GM12878 (cell line): Measurements from ENCODE around the gene VDR. TPM values are rescaled to one million over a fixed set of nuclear protein-coding genes. Genes with fewer than 3 reads are reported as not detected.

Experiments used
- ATAC-seq: fragments of 200-7000 bp; cut with Tn5 transposase; 3 replicates; pipeline ENCODE4 v1.9.1; 2020; ENCODE audit warnings: mild to moderate bottlenecking, moderate library complexity
- BruUV-seq: library from RNA; stranded (reverse); fragments of 400-500 nt; replicated peaks from 2 replicates; lab custom pipeline; 2021; lab: Mats Ljungman, UMichigan
- CTCF ChIA-PET: fragments of 300-600 bp; sonication (Branson Sonifier 250); formaldehyde crosslinking; extraction: SDS; loops from one replicate; lab custom pipeline; 2021; ENCODE audit warnings: inconsistent platforms; lab: Yijun Ruan, JAX
- POLR2A ChIA-PET: fragments of 350-600 bp; formaldehyde crosslinking; extraction: SDS; loops from one replicate; lab custom pipeline; 2021; ENCODE audit warnings: inconsistent platforms; lab: Charles Lee
- RAD21 ChIA-PET: fragments of 300-600 bp; sonication (Branson Sonifier 250); formaldehyde crosslinking; loops from one replicate; lab custom pipeline; 2023; ENCODE audit warnings: antibody characterized with exemption; ENCODE audit not compliant: unreplicated experiment; lab: Charles Lee
- SMC1A ChIA-PET: fragments of 300-600 bp; sonication (Branson Sonifier 250); formaldehyde crosslinking; loops from one replicate; lab custom pipeline; 2023; ENCODE audit not compliant: unreplicated experiment, uncharacterized antibody; lab: Charles Lee
- DNase-seq: peaks from one replicate; pipeline ENCODE4 v3.0.0-alpha.2; 2011; ENCODE audit warnings: low read depth, low spot score
- FAIRE-seq: peaks from 3 replicates; lab custom pipeline; 2011; peaks lifted over from hg19 to GRCh38; lab: Jason Lieb, UNC
- H2AFZ ChIP-seq: 2 replicates; pipeline ENCODE4 v1.6.0; 2011; ENCODE audit warnings: low read depth, low read length, control low read depth; ENCODE audit not compliant: control insufficient read depth
- H3K27ac ChIP-seq: 2 replicates; pipeline ENCODE4 v1.5.1; 2011; ENCODE audit warnings: control low read depth; ENCODE audit not compliant: control insufficient read depth, insufficient read depth
- H3K27me3 ChIP-seq, 2 experiments: replicated peaks in 1 of 2; 2 replicates each; pipeline versions ENCODE4 v1.6.0 to v1.6.1; 2011; ENCODE audit warnings: low read length in 1 of 2; ENCODE audit not compliant: control insufficient read depth in 2 of 2, insufficient read depth in 2 of 2
- H3K36me3 ChIP-seq, 2 experiments: 2 replicates each; pipeline ENCODE4 v1.5.1; 2011; ENCODE audit warnings: low read length in 1 of 2; ENCODE audit not compliant: control insufficient read depth in 2 of 2, insufficient read depth in 2 of 2
- H3K4me1 ChIP-seq: 2 replicates; pipeline ENCODE4 v1.6.1; 2011; ENCODE audit warnings: mild to moderate bottlenecking, low read length, moderate library complexity, mixed read lengths; ENCODE audit not compliant: control insufficient read depth, insufficient read depth
- H3K4me2 ChIP-seq: 2 replicates; pipeline ENCODE4 v1.6.0; 2011; ENCODE audit warnings: control low read depth; ENCODE audit not compliant: control insufficient read depth, insufficient read depth
- H3K4me3 ChIP-seq: fragments of 200-600 bp; sonication (generic); 2 replicates; pipeline ENCODE4 v1.5.1; 2016
- H3K79me2 ChIP-seq: 2 replicates; pipeline ENCODE4 v1.6.0; 2011; ENCODE audit warnings: low read length; ENCODE audit not compliant: control insufficient read depth, insufficient read depth
- H3K9ac ChIP-seq: 2 replicates; pipeline ENCODE4 v1.8.0; 2011; ENCODE audit warnings: low read length, control low read depth, mixed read lengths; ENCODE audit not compliant: control insufficient read depth, insufficient read depth
- H3K9me3 ChIP-seq: replicated peaks from 3 replicates; pipeline ENCODE4 v1.5.1; 2011; ENCODE audit warnings: mild to moderate bottlenecking, low read length; ENCODE audit not compliant: control insufficient read depth, insufficient read depth
- H4K20me1 ChIP-seq: 2 replicates; pipeline ENCODE4 v1.6.0; 2011; ENCODE audit not compliant: control insufficient read depth, insufficient read depth
- CBX3 ChIP-seq: fragments of 200-600 bp; sonication (generic); IDR thresholded peaks from 2 replicates; pipeline ENCODE4 v1.6.1; 2016; ENCODE audit warnings: low read depth, borderline replicate concordance
- FOS ChIP-seq: IDR thresholded peaks from 3 replicates; pipeline ENCODE4 v1.6.1; 2011; ENCODE audit warnings: borderline replicate concordance; ENCODE audit not compliant: insufficient read length; ENCODE audit errors: extremely low read depth
- JUNB ChIP-seq: IDR thresholded peaks from 2 replicates; pipeline ENCODE4 v1.6.1; 2016; ENCODE audit warnings: antibody characterized with exemption, mild to moderate bottlenecking
- MTA2 ChIP-seq: fragments of 450-650 bp; IDR thresholded peaks from 2 replicates; pipeline ENCODE4 v1.6.1; 2016; ENCODE audit warnings: low read depth, mild to moderate bottlenecking, moderate library complexity
- RAD21 ChIP-seq: IDR thresholded peaks from 2 replicates; pipeline ENCODE4 v1.6.1; 2011; ENCODE audit warnings: mild to moderate bottlenecking, low read depth, low read length, moderate library complexity; ENCODE audit not compliant: insufficient read depth
- RFX5 ChIP-seq: IDR thresholded peaks from 2 replicates; pipeline ENCODE4 v1.6.1; 2011; ENCODE audit warnings: low read depth, low read length, improper control_type of control experiment
- SIN3A ChIP-seq: IDR thresholded peaks from 2 replicates; pipeline ENCODE4 v1.6.1; 2012; ENCODE audit warnings: low read depth, low read length, improper control_type of control experiment
- SREBF2 ChIP-seq: IDR thresholded peaks from 2 replicates; pipeline ENCODE4 v1.6.1; 2012; ENCODE audit warnings: mild to moderate bottlenecking, low read length
- SUZ12 ChIP-seq: fragments of 200-600 bp; sonication (generic); IDR thresholded peaks from one replicate; pipeline ENCODE4 v1.6.1; 2018; ENCODE audit warnings: antibody characterized with exemption, mild to moderate bottlenecking; ENCODE audit not compliant: unreplicated experiment
- TCF12 ChIP-seq: IDR thresholded peaks from 2 replicates; pipeline ENCODE4 v1.6.1; 2011; ENCODE audit warnings: low read depth, mild to moderate bottlenecking, low read length
- TCF7 ChIP-seq: IDR thresholded peaks from 2 replicates; pipeline ENCODE4 v1.6.1; 2014; ENCODE audit warnings: antibody characterized with exemption, borderline replicate concordance
- ZNF217 ChIP-seq: fragments of 450-650 bp; IDR thresholded peaks from 2 replicates; pipeline ENCODE4 v1.6.1; 2017; ENCODE audit warnings: antibody characterized with exemption, mild to moderate bottlenecking
- ZNF24 ChIP-seq: fragments of 450-650 bp; IDR thresholded peaks from 2 replicates; pipeline ENCODE4 v1.6.1; 2017; ENCODE audit warnings: antibody characterized with exemption, mild to moderate bottlenecking
- ZNF274 ChIP-seq: IDR thresholded peaks from one replicate; pipeline ENCODE4 v1.8.0; 2011; ENCODE audit not compliant: insufficient read length, insufficient read depth
- ZZZ3 ChIP-seq: IDR thresholded peaks from 2 replicates; pipeline ENCODE4 v1.6.1; 2011; ENCODE audit warnings: low read depth; ENCODE audit not compliant: control insufficient read depth, insufficient read length
- WGBS: methylation state at CpG from one replicate; pipeline ENCODE4 v1.1.6; 2016; ENCODE audit warnings: low lambda C conversion rate; ENCODE audit not compliant: insufficient replicate concordance, insufficient coverage; ENCODE audit errors: missing lambda C conversion rate; 5-methylcytosine and 5-hydroxymethylcytosine counted together
- in situ Hi-C: fragments of 300-500 bp; cut with MboI; formaldehyde crosslinking; loops from 9 replicates; pipeline ENCODE4 v1.14.3; 2018; ENCODE audit warnings: mixed read lengths
- intact Hi-C: fragments of 100-400 bp; cut with micrococcal nuclease; formaldehyde crosslinking; loops from one replicate; pipeline ENCODE4 v1.14.2; 2022; ENCODE audit not compliant: unreplicated experiment
- polyA plus RNA-seq, 11 experiments: library from polyadenylated mRNA; depleted of rRNA in 4 of 11; unstranded in 6 of 11; stranded (reverse) in 5 of 11; fragments of >200 nt; fragmentation: Nextera tagmentation in 4 of 11; fragmentation: Illumina TruSeq in 1 of 11; extraction: Ambion mirVana in 4 of 11; extraction: Trizol in 1 of 11; gene quantifications; 1 replicate in 1 of 11; 2 replicates in 10 of 11; pipeline versions ENCODE4 v1.2.1 to v1.2.3, GENCODE V29; 2011 to 2016; ENCODE audit warnings: inconsistent platforms in 2 of 11, missing spikeins in 2 of 11, low read depth in 1 of 11
- total RNA-seq, 4 experiments: library from RNA; depleted of rRNA in 3 of 4; stranded (reverse); fragments of >200 nt in 3 of 4; fragmentation: Illumina TruSeq in 1 of 4; extraction: Trizol in 1 of 4; gene quantifications; 2 replicates each; pipeline versions ENCODE4 v1.2.1 to v1.2.3, GENCODE V29; 2013 to 2021
- TF ChIP-seq, protein P1 (sequence below): IDR thresholded peaks from 2 replicates; pipeline ENCODE4 v1.6.1; 2011; ENCODE audit warnings: borderline replicate concordance, low read depth, mild to moderate bottlenecking, moderate library complexity, low read length; ENCODE audit not compliant: insufficient read depth, poor library complexity, severe bottlenecking
- TF ChIP-seq, protein P2 (sequence below): IDR thresholded peaks from 2 replicates; pipeline ENCODE4 v1.6.1; 2012; ENCODE audit warnings: low read depth, low read length, improper control_type of control experiment
- TF ChIP-seq, protein P3 (sequence below): fragments of 450-650 bp; conservative IDR thresholded peaks from 2 replicates; pipeline ENCODE4 v1.6.1; 2017; ENCODE audit warnings: mild to moderate bottlenecking, moderate library complexity
- TF ChIP-seq, protein P4 (sequence below): fragments of 450-650 bp; IDR thresholded peaks from 2 replicates; pipeline ENCODE4 v1.6.1; 2016; ENCODE audit warnings: mild to moderate bottlenecking

The VDR gene
- total and polyA plus RNA-seq, 10 of the 15 experiments (the other 5 are each of a cell fraction or from before 2014, with no cell fraction given), result 0.27 to 7.9 (median 3.0) TPM

DNA sequence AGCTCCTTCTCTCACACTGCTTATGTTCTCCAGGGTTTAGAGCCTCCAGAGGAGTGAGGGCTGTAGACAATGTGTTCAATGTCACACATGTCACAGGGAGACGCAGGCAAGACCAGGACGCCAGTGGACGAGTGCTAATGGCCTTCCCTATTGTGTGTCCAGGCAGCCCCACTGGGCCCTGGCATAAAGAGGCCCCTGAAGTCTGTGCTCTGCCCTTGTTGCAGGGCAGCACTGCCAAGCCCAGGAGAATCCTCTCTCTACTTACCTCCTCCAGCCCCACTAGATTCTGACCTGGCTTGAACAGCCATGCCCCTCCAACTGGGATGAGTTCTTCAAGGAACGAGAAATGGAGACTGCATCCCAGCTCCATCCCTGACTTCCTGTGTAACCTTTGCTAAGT is 33.8 kb upstream of the VDR start (continued):
- TF ChIP-seq ZNF24 (no peak), JUNB (no peak), SIN3A (no peak), TCF12 (no peak), SUZ12 (no peak), ZZZ3 (no peak), ZNF217 (no peak), ZNF274 (no peak), RAD21 (no peak)
- TF ChIP-seq, protein P1, sequence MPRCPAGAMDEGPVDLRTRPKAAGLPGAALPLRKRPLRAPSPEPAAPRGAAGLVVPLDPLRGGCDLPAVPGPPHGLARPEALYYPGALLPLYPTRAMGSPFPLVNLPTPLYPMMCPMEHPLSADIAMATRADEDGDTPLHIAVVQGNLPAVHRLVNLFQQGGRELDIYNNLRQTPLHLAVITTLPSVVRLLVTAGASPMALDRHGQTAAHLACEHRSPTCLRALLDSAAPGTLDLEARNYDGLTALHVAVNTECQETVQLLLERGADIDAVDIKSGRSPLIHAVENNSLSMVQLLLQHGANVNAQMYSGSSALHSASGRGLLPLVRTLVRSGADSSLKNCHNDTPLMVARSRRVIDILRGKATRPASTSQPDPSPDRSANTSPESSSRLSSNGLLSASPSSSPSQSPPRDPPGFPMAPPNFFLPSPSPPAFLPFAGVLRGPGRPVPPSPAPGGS, result no peak

DNA sequence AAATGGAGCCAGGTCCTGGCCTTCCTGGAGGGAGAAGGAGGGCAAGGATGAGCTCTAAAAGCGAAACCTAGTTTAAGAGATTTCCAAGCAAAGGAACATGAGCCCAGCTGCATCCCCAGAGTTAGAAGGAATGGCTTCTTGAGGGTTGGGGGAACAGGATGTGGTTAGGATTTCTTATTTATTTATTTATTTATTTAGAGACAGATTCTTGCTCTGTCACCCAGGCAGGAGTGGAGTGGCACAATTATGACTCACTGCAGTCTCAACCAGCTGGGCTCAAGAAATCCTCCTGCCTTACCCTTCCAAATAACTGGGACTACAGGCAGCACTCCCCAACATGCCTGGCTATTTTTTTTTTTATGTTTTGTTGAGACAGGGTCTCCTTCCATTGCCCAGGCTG is 33.3 kb upstream of the VDR start:
- Histone ChIP-seq H3K36me3 (no peaks in the 10 kb centered on the region), H3K4me1 (no peaks in the 10 kb centered on the region), H3K27ac (no peak overlapping the region), H3K4me2 (no peak overlapping the region), H3K27me3 (peaks cover 0 to 3% of the 10 kb centered on the region in 2 experiments; a peak in 3 of 4 replicates), H3K4me3 (no peak overlapping the region), H3K79me2 (no peaks in the 10 kb centered on the region), H3K9ac (no peak overlapping the region), H3K9me3 (no peaks in the 10 kb centered on the region), H4K20me1 (no peaks in the 10 kb centered on the region), H2AFZ (no peak overlapping the region)
- 55% methylated on average over 1 of the region's 1 CpG for WGBS
- ChIA-PET RAD21 (interaction anchor here (0.8 to 1.3 kb wide), 2 partner anchors 33 to 67 kb away, joined by 3 read pairs; partner anchors contain the start of gene VDR), CTCF (interaction anchor here (0.7 to 1.4 kb wide), 5 partner anchors 10 to 37 kb away, joined by 3 to 7 read pairs (median 3); no protein-coding TSS in a partner anchor), POLR2A (no interaction called here), SMC1A (no interaction called here)
- FAIRE-seq (no peak), DNase-seq (no peak), ATAC-seq (no peak)
- intact Hi-C loops, result no loop called here
- no TSS peak for BruUV-seq
- in situ Hi-C loops, result no loop called here
- no peak for TF ChIP-seq SREBF2
- TF ChIP-seq, protein P2, sequence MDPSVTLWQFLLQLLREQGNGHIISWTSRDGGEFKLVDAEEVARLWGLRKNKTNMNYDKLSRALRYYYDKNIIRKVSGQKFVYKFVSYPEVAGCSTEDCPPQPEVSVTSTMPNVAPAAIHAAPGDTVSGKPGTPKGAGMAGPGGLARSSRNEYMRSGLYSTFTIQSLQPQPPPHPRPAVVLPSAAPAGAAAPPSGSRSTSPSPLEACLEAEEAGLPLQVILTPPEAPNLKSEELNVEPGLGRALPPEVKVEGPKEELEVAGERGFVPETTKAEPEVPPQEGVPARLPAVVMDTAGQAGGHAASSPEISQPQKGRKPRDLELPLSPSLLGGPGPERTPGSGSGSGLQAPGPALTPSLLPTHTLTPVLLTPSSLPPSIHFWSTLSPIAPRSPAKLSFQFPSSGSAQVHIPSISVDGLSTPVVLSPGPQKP, result no peak
- TF ChIP-seq, protein P3, sequence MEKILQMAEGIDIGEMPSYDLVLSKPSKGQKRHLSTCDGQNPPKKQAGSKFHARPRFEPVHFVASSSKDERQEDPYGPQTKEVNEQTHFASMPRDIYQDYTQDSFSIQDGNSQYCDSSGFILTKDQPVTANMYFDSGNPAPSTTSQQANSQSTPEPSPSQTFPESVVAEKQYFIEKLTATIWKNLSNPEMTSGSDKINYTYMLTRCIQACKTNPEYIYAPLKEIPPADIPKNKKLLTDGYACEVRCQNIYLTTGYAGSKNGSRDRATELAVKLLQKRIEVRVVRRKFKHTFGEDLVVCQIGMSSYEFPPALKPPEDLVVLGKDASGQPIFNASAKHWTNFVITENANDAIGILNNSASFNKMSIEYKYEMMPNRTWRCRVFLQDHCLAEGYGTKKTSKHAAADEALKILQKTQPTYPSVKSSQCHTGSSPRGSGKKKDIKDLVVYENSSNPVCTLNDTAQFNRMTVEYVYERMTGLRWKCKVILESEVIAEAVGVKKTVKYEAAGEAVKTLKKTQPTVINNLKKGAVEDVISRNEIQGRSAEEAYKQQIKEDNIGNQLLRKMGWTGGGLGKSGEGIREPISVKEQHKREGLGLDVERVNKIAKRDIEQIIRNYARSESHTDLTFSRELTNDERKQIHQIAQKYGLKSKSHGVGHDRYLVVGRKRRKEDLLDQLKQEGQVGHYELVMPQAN, result no peak
- TF ChIP-seq FOS, result no peak
- no peak for TF ChIP-seq MTA2
- TF ChIP-seq CBX3, result no peak
- TF ChIP-seq, protein P4, sequence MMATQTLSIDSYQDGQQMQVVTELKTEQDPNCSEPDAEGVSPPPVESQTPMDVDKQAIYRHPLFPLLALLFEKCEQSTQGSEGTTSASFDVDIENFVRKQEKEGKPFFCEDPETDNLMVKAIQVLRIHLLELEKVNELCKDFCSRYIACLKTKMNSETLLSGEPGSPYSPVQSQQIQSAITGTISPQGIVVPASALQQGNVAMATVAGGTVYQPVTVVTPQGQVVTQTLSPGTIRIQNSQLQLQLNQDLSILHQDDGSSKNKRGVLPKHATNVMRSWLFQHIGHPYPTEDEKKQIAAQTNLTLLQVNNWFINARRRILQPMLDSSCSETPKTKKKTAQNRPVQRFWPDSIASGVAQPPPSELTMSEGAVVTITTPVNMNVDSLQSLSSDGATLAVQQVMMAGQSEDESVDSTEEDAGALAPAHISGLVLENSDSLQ, result no peak
- no peak for TF ChIP-seq RFX5
- no peak for TF ChIP-seq TCF7
